CD4-positive, alpha-beta T cell treated with Interleukin-4 for 4 hours (primary cell): ENCODE data around the gene SLC7A11.
"Not testable (repeated sequence)": the region's sequence is repeated elsewhere in the genome, so short reads cannot be mapped to it uniquely, and the experiment has no call there.

Source experiments
- DNase-seq: peaks from one replicate; pipeline ENCODE4 v3.0.0-alpha.2; 2020

SLC7A11 gene

DNA sequence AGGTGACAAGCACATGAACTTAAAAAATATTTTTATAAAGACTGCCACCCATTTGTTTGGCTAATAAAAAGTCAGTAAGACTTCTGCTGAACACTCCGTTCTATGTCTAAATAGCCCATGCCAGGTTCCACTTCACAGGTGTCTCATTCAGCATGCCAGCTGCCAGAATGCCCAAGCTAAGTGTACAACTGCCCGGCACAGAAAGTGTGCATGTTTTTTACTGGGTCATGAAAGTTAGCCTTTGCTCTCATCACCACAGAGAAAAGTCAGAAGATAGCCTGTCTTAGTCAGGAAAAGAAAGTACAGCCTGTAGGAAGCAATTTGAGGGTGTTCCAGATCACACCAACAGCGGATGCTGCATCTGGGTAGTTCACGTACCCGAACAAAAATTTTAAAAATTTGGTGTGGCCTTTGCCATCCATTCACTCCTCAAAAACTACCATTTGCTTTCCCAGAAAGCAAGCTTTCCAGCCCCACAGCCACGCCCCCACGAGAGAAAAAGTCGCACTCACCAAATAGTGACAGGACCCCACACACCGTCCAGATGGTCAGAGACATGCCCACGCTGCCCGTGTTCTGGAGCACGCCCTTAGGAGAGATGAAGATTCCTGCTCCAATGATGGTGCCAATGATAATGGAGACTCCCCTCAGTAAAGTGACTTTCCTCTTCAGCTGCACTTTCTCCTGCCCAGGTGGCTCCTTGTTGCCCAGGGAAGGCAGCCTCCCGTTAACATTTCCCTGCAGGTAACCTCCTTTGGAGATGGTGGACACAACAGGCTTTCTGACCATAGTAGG lies 671 bp downstream of the SLC7A11 start:
- DNase-seq = no peak

DNA sequence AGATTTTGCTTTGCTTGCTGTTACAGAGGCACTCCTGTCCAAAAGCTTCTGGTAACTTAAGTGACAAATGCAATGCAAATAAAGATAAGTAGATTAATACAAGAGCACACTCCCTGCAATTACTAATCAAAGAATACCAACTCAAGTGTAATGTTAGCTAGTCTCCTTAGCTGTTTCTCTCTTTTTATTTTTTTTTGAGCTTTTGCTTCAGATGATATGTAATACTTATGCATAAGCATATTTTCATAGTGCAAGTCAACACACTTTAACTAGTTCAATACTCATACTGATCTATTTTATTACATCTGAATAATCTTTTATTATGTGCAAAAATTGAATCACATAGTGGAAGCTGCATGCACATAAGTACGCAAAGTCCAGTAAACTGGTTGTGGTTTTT lies 2.7 kb downstream of the SLC7A11 start:
- DNase-seq = no peak

DNA sequence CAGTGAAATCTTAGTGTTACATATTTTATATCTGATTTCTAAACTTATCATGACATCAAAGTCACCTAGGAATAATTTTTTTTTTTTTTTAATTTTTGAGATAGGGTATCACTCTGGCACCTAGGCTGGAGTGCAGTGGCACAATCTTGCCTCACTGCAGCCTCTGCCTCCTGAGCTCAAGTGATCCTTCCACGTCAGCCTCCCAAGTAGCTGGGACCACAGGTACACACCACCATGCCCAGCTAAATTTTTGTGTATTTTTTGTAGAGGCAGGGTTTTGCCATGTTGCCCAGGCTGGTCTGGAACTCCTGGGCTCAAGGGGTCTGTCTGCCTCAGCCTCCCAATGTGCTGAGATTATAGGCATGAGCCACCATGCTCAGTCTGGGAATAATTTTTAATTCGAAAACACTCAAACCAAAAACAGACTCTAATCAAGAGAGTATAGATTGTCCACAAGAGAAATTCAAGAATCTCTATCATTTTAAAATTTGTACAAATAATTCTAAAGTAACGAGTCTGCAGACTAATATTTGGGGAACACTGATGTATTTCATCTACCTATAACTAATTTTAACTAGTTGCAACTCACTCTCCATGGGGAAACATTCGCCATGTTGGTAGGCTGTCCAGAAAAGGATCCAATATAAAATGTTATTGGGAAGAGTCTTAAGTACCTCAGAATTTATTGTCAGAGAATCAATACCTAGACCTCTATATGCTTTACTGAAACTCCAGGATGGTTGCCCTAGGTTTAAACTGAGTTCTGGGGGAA lies 3.4 kb downstream of the SLC7A11 start:
- DNase-seq = no peak

DNA sequence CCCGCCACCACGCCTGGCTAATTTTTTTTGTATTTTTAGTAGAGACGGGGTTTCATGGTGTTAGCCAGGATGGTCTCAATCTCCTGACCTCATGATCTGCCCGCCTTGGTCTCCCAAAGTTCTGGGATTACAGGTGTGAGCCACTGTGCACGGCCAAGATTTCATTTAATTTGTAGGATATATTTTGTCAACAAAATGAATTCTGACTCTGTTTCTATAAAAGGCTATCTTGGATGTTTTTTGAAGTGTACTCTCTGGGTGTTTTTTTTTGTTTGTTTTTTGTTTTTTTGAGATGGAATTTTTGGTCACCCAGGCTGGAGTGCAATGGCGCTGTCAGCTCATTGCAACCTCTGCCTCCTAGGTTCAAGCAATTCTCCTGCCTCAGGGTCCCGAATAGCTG lies 5.0 kb downstream of the SLC7A11 start:
- DNase-seq = not testable (repeated sequence)

DNA sequence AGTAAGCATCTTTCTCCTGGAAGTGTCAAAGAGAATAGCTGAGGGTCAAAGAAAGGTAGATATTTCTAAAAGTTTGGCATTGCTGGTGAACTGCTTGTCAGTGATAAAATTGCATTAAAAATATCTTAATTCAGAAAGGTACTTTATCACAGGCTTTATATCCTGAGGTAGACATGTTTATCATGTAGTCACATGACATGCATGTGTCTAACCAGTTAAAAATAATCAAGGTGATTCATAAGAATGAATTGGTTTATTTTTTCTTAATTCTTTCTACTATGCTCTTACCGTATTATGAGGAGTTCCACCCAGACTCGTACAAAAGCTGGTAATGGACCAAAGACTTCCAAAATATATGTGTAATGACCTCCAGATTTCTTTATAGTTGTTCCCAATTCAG lies 6.1 kb downstream of the SLC7A11 start:
- DNase-seq = no peak

DNA sequence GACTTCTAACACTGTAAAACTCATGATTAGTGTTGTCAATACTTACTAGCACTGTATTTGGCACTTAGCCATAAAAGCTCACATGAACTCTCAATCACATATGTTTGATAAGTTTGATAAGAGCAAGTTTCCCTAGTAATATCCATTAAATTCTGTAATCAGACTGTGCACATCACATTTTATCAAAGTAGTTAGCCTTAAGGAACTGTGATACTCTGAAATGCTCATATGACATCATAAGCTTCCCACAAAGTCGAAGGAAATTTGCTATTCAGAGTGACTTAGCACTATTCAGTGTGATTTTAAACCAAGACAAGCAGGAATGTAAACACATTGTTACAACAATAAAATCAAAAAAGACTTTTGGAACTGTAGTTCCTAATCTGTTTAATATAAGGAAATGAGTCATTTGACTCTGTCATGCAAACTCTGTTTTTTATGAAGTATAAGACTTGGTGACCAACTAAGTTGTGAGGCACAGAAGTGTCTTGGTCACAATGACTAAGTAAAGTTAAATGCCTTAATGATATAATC lies 6.7 kb downstream of the SLC7A11 start:
- DNase-seq = no peak

DNA sequence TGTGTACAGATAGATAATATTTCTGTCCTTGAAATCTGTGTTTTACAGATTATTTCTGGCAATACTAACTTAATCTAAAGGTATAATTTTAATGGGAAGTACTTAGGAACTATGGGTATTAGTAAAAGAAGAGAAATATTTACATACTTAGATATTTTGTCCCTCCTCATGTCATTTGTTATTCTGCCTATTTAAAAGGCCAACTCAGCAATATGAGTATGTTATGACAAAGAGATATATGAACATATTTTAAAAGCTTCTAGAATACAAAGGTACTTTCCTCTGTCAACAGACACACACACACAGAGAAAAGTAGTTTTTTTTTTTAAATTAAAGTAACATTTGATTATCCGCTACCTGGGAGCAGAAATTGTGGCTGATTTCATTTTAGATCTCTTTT lies 7.9 kb downstream of the SLC7A11 start:
- no peak for DNase-seq

DNA sequence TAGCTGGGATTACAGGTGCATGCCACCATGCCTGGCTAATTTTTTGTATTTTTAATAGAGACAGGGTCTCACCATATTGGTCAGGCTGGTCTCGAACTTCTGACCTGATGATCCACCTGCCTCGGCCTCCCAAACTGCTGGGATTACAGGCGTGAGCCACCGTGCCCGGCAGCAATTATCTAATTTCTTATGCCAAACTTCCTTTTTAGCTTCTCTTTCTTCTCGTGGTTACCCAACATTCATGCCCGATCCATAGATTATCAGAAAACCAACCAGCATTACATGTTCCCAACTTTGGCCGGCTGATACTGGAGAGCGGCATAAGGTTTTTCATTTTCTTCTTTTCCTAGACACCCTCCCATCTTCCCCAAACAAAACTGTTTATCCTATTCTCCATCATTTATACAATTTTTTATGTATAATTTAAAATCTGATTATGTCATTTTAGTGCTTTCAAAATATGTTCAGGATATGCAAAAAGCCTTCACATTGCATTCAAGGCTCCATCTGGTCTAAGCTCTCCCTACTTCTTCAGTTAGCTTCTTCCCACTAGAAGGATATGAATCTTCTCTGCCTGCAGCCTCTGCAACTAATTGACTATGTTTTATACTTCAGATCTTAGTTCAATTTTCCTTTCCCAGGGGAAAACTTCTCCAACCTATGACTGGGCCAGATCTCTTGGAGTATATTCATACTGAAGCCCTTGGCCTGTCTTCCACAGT lies 8.7 kb downstream of the SLC7A11 start:
- DNase-seq = no peak

DNA sequence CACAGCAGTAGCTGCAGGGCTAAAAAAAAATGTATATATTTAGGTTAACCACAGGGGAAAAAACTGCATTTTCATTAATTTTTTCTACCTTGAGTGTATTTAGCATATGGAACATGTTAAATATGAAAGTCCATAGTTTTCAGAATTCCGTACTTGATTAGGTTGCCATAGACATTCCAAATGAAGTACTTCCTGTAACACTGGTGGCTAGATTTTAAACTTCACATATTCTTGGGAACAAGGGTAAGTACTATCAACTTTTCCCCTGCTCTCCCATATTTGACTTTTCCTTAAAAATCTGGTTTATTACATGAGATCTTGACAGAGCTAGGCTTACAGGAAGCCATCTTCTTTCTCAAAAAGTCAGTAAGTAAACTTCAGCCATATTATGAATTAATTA lies 9.8 kb downstream of the SLC7A11 start:
- no peak for DNase-seq

DNA sequence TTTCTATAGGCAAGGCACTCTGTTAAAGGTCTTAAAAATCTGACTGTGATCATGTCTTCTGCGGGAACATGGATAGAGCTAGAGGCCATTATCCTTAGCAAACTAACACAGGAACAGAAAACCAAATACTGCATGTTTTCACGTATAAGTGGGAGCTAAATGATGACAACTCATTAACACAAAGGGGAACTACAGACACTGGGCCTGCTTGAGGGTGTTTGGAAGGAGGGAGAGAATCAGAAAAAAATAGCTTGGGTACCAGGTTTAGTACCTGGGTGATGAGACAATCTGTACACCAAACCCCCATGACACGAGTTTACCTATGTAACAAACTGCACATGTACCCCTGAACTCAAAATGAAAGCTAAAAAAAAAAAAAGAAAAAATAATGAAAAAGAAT lies 12.1 kb downstream of the SLC7A11 start:
- no peak for DNase-seq

DNA sequence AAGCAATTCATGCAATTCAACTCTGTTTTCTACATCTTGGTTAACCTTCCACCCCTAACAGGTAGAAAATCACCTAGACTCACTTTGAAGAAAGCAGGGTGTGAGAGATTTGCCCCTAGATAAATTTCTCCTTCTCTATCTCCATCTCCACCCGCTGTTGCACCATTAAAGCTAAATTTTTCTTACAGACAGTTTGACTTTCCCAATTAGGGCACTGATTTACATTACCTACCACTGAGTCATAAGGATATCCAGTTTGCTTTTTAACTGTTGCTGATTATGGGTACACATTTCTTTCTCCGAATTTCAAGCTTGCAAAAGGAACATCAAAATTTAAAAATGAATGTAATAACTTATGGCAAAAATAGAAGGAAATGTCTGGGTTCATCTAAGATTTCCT lies 13.0 kb downstream of the SLC7A11 start:
- no peak for DNase-seq

DNA sequence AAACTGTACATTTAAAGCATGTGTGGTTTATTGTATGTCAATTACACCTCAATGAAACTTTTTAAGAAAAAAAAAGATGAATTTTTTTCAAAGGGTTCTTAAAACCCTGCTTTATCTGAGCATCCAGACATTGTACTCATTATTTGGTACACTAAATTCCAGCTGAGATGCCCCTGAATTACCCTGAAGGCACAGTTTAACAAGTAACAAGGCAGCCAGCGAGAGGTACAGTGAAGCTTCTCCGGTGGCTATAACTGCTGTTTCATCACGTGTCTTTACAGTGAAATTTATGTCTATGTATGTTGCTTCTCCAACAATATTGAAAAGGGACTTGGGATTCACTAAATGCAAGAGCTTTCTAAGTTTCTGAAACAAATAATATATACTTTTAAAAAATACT lies 15.8 kb downstream of the SLC7A11 start:
- no peak for DNase-seq

DNA sequence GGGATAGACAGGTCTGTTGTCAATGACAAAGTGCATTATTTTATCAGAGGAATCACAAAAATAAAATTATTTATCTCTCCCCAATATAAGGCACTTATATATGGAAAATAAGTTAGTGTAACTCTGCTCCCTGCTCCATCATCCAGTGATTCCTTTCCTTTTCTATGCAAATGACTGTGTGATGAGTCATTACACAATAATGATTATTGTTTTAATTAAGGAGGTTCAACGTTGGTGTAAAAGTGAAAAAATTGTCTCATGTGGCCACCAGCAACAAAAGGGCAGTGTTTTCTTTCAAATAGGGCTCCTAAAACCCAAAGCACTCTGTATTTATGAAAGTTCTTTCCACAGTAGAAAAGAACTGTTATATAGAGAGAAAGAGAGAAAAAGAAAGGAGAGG lies 16.7 kb downstream of the SLC7A11 start:
- no peak for DNase-seq

DNA sequence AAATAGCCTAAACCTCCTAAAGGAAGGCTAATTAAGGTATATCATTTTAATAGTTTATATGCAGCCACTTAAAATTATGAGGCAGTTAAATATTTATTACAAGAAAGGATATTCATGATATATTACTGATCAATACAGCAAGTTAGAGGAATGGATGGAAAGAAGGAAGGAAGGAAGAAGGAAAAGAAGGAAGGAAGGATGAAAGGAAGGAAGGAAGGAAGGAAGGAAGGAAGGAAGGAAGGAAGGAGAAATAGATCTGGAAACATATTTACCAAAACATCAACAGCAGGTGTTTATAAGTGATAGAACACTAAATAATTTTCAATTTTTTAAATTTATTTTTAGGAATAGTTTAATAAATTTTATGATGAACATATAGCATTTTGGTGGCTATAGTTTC lies 17.5 kb downstream of the SLC7A11 start:
- no peak for DNase-seq

DNA sequence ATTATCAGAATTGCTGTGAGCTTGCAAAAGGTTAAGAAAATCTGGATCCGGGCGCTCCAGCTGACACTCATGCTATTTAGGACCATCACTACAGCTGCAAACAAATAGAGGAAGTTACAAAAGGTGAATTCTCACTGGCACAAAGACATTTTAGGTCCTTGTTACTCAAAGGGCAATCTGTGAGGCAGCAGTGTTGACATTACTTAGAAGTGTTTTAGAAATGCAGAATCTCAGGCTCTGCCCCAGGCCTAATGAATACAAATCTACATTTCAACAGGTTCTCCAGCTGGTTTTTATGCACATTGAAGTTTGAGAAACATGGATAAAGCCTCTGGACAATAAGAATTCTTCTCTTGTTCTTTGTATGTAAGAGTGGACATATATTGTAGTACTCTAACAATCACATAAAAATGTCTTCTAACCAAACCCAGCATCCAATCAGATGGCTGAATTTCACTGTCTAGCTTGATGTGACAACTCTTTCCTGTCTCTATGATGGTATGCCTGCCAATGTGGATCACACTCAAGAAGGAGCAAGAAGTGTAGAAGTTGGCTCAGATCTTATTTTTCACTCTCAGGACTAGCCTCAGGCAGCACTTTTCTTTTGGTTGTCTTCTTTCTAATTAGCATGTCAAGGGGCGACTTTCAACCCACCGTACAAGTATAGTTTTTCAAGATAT lies 18.8 kb downstream of the SLC7A11 start:
- DNase-seq = no peak

DNA sequence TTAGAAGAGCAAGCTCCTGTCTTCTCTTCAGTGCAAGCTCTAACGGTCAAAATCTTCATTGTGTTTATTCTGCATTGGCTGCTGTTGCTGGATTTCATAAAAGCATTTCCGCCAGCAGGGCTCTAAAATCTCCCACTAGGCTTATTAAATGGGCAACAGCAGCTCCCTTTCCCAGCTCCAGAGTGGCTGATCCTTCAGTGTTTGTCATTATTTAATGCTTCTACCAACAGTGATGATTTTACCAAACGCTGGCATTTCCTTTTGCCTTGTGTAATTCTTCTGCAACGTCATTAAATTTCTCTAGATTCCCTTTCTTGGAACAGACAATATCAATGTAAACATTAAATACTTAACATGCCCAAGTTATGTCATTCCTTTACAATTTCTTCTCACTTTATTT lies 20.1 kb downstream of the SLC7A11 start:
- no peak for DNase-seq

DNA sequence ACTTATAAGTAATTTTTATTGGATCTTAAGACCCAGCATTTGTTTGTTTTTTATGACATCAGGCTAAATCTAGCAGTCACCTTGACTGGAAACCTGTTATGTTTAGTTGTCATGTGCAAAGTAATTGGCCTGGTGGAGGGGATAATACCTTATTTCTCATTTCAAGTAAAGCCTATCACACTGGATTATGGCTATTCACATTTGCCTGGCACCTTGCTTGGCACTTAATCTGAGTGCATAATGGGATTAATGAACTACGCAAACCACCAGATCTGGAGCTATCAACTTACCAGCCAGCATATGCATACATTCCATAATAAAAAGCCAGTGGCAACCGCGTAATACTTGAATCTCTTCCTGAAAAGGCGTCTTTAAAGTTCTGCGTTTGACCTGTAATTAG lies 23.2 kb downstream of the SLC7A11 start:
- no peak for DNase-seq

DNA sequence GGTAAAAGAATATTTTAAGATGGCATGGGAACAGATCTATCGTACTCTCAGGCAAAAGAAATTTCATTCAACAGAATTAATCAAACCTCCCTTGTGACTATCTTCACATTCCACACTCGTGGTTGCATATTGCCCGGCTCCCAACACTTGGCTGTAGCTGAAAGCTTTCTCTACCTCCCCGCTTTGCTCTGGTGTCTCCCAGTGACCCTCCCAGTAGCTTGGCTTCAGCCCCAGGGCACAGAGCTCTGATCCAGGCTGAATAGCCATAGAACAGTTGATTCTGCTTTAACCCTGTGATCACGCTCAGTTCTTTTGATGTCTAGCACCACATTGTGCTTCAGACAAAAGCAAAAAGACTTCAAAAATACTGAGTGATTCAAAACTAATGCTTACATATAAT lies 24.6 kb downstream of the SLC7A11 start:
- DNase-seq = no peak

DNA sequence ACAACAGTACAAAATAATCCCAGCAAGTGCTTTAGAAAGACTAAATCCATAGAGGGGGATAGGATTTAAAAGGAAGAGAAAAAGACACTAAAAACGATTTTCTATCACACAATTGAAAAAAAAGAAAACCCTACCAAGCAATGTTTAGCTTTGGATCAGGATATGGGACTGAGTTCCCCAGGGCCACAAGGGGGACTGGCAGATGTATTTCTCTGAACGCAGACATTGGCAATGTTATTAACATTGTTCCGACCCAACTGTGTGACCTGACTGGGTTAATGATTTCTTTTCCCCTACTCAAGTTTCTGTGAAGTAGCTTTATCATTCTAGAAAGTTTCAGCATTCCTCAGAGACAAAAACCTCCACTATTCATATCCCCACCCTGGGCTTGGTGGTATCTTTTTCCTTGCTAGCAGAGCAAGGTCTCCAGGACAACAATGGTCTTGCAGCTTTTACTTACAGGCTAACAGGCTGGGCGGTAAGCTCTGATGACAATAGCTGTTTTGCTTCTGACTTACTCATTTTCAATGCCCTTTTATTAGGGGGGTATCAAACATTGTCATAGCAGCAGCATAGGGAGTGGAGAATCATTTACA lies 25.8 kb downstream of the SLC7A11 start:
- DNase-seq = no peak

DNA sequence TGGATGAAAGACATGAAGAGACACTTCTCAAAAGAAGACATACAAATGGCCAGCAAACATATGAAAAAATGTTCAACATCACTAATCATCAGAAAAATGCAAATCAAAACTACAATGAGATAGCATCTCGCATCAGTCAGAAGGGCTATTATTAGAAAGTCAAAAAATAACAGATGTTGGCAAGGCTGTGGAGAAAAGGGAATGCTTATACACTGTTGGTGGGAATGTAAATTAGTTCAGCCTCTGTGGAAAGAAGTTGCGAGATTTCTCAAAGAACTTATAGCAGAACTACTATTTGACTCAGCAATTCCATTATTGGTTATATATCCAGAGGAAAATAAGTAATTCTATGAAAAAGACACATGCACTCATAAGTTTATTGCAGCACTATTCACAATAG lies 31.6 kb downstream of the SLC7A11 start:
- DNase-seq = not testable (repeated sequence)

DNA sequence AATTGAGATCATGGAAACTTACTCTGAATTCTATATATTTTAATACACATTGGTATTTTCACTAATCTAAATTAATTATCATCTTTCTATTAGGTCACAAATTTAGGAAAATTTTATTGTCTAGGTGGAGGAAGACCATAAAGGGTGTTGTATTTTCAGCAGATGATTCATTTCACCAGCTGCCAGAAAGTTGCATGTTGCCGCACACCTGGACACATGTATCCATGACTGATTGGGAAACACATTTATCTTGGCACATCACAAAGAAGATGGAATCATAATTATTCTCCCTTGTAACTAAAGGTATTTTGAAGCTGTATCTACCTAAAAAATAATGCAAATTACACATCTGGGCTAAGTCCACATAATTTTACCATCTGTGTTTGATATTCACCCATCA lies 33.1 kb downstream of the SLC7A11 start:
- DNase-seq = no peak

DNA sequence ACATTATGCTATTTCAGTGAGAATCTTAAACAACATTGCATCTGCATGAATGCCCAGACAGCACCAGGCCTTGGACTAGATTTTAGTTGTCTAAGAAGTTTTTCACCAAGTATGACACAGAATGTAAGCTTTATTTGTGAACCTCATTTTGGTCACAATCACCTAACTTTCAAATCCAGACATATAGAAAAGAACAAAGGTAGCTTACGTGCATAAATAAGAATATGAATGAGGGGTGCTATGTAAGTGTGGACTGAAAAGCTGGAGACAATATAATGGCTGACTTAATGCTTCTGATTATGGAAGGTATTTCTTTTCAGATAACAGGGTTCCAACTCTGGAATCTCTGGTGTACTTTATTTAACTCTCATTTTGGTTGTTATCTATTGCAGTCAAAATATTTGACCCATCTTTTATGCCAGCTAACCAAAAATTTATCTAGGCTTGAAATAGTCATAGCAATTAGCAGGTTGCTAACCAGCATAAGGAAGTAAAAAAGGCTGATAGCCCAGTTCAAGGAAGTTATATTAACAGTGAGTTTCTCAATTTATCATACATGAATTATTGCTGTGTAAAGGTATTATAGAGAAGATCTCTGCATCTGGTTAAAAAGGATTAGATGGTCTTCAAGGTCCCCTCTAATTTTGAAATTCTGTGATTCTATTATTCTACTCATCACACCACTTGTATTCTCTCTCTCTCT lies 36.5 kb downstream of the SLC7A11 start:
- DNase-seq = no peak
